PC-9 (cell line): Measurements from ENCODE around the gene PSMB3. TPM values are rescaled to one million over a fixed set of nuclear protein-coding genes. Genes with fewer than 3 reads are reported as not detected.

ENCODE experiments used
- BruUV-seq: library from RNA; stranded (reverse); fragments of 400-500 nt; replicated peaks from 2 replicates; lab custom pipeline; 2021; lab: Mats Ljungman, UMichigan
- CTCF ChIA-PET: fragments of 300-600 bp; sonication (Branson Sonifier 250); formaldehyde crosslinking; loops from one replicate; lab custom pipeline; 2022; ENCODE audit warnings: antibody characterized with exemption; lab: Charles Lee
- POLR2A ChIA-PET: fragments of 300-600 bp; sonication (Branson Sonifier 250); formaldehyde crosslinking; loops from one replicate; lab custom pipeline; 2022; ENCODE audit warnings: antibody characterized with exemption; ENCODE audit not compliant: unreplicated experiment; lab: Charles Lee
- DNase-seq, 2 experiments: peaks; one replicate each; pipeline versions ENCODE4 v3.0.0 to v3.0.0-alpha.2; 2015 to 2022; ENCODE audit warnings: mixed read lengths in 1 of 2
- H2AFZ ChIP-seq: fragments of 200-600 bp; sonication (generic); 2 replicates; pipeline ENCODE4 v1.8.1; 2017; ENCODE audit warnings: antibody characterized with exemption
- H3F3A ChIP-seq: fragments of 200-600 bp; sonication (generic); 2 replicates; pipeline ENCODE4 v1.8.1; 2017; ENCODE audit warnings: antibody characterized with exemption, mild to moderate bottlenecking, low read depth; ENCODE audit not compliant: insufficient read depth
- H3K27ac ChIP-seq: fragments of 200-600 bp; sonication (generic); 2 replicates; pipeline ENCODE4 v1.6.1; 2016; ENCODE audit warnings: mixed run types
- H3K27me3 ChIP-seq: fragments of 200-600 bp; sonication (generic); 2 replicates; pipeline ENCODE4 v1.6.1; 2016; ENCODE audit warnings: low read depth, mixed run types; ENCODE audit not compliant: insufficient read depth
- H3K36me3 ChIP-seq: fragments of 200-600 bp; sonication (generic); 2 replicates; pipeline ENCODE4 v1.6.1; 2016; ENCODE audit warnings: low read depth, mixed run types
- H3K4me1 ChIP-seq: fragments of 200-600 bp; sonication (generic); replicated peaks from 2 replicates; pipeline ENCODE4 v1.6.1; 2016; ENCODE audit warnings: mixed run types; ENCODE audit not compliant: insufficient read depth
- H3K4me2 ChIP-seq: fragments of 200-600 bp; sonication (generic); 2 replicates; pipeline ENCODE4 v1.6.1; 2017; ENCODE audit warnings: mixed run types
- H3K4me3 ChIP-seq: fragments of 200-600 bp; sonication (generic); 2 replicates; pipeline ENCODE4 v1.6.1; 2016; ENCODE audit warnings: mixed run types
- H3K79me2 ChIP-seq: fragments of 200-600 bp; sonication (generic); 2 replicates; pipeline ENCODE4 v1.6.1; 2017; ENCODE audit warnings: low read depth, mixed run types
- H3K9me2 ChIP-seq: fragments of 200-600 bp; sonication (generic); 2 replicates; pipeline ENCODE4 v1.8.1; 2017; ENCODE audit warnings: mild to moderate bottlenecking; ENCODE audit not compliant: insufficient read depth
- H3K9me3 ChIP-seq: fragments of 200-600 bp; sonication (generic); 2 replicates; pipeline ENCODE4 v1.8.1; 2016; ENCODE audit warnings: low read depth; ENCODE audit not compliant: insufficient read depth
- H4K20me1 ChIP-seq: fragments of 200-600 bp; sonication (generic); 2 replicates; pipeline ENCODE4 v1.8.1; 2017; ENCODE audit not compliant: insufficient read depth
- CTCF ChIP-seq: fragments of 200-600 bp; sonication (generic); conservative IDR thresholded peaks from 2 replicates; pipeline ENCODE4 v1.6.1; 2017; ENCODE audit warnings: mixed run types, antibody characterized with exemption, mild to moderate bottlenecking, moderate library complexity
- EZH2 ChIP-seq: fragments of 200-600 bp; sonication (generic); IDR thresholded peaks from 2 replicates; pipeline ENCODE4 v1.8.0; 2017; ENCODE audit warnings: antibody characterized with exemption, low read depth
- intact Hi-C: fragments of 100-400 bp; cut with micrococcal nuclease; formaldehyde crosslinking; loops from one replicate; pipeline ENCODE4 v1.10.0; 2022; ENCODE audit not compliant: unreplicated experiment
- total RNA-seq: library from RNA; stranded (reverse); gene quantifications from 2 replicates; pipeline ENCODE4 v1.2.3, GENCODE V29; 2021

Gene PSMB3
- total RNA-seq, 1 experiment from 2014 or later: 262 TPM

DNA sequence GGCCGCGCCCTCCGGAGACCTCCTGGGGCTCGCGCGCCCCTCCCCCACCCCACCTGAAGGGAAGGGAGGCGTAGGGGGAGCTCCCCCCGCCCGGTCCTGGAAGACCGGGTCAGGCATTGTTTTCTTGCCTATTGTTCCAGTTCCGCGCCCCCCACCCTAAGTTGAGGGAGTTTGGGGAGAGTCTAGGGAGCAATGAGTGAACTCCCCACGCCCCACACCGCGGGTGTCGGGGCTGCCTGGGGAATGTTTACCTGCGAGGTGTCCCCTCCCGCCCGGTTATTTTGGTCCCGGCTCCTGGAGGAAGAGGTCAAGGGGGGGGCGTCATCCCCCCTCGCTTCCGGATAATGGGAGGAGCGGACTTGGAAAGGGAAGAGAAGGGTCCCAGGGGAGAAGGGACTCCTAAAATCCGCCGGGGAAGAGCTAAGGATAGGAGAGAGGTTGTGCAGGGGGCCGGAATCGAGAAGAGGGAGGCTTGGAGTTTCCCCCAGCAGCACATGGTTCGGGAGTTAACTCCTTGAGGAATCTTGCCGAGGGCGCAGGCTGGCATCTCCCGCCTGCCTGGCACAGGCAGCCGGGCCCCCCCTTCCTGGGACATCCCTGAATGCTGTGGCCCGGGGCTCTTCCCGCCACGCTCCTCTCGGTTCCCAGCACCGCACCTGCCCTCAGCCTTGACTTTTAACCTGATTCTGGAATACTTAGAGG, 46.6 kb upstream of the PSMB3 start:
- no peaks in the 10 kb centered on the region for H3K9me2 ChIP-seq
- H3K79me2 ChIP-seq: peaks cover 60% of the 10 kb centered on the region
- ChIA-PET POLR2A (interaction anchor here (0.6 kb wide), 1 partner anchor 148 kb away, joined by 4 read pairs; no protein-coding TSS in a partner anchor), CTCF (interaction anchor here (0.6 kb wide), 1 partner anchor 148 kb away, joined by 5 read pairs; no protein-coding TSS in a partner anchor)
- H3K4me1 ChIP-seq: peaks cover 14% of the 10 kb centered on the region
- peak overlapping the region; percentile 56; the same call in 1 of the 2 replicates for H2AFZ ChIP-seq
- H3K27ac ChIP-seq: no peak overlapping the region
- no TSS peak for BruUV-seq
- peaks cover 21% of the 10 kb centered on the region for H3K36me3 ChIP-seq
- peak overlapping the region; percentile 97 for H3K4me3 ChIP-seq
- H4K20me1 ChIP-seq: peaks cover 32% of the 10 kb centered on the region
- intact Hi-C loops: loop anchor here (2.0 kb wide), 1 partner anchor 43 kb away; the partner anchor contains the start of gene PCGF2
- H3K4me2 ChIP-seq: peak overlapping the region; percentile 100
- no peaks in the 10 kb centered on the region for H3K9me3 ChIP-seq
- H3K27me3 ChIP-seq: no peaks in the 10 kb centered on the region
- TF ChIP-seq CTCF (no peak), EZH2 (no peak)
- DNase-seq: peak in 1 of 2 experiments; percentile 31
- peaks cover 46% of the 10 kb centered on the region for H3F3A ChIP-seq

- H3F3A ChIP-seq: peaks cover 39% of the 10 kb centered on the region
- no peak overlapping the region for H3K27ac ChIP-seq
- H3K4me3 ChIP-seq: peak overlapping the region; percentile 97
- ChIA-PET POLR2A (no interaction called here), CTCF (interaction anchor here (0.5 kb wide), 1 partner anchor 164 kb away, joined by 5 read pairs; no protein-coding TSS in a partner anchor)
- H3K27me3 ChIP-seq: no peaks in the 10 kb centered on the region
- no peak for TF ChIP-seq CTCF
- TF ChIP-seq EZH2: no peak
- peaks cover 34% of the 10 kb centered on the region for H4K20me1 ChIP-seq
- H3K79me2 ChIP-seq: peaks cover 53% of the 10 kb centered on the region
- H3K4me2 ChIP-seq: peak overlapping the region; percentile 100
- BruUV-seq: TSS peak; percentile 4
- peaks cover 7% of the 10 kb centered on the region; the same call in 1 of the 2 replicates for H3K4me1 ChIP-seq
- H3K9me2 ChIP-seq: no peaks in the 10 kb centered on the region
- H3K9me3 ChIP-seq: no peaks in the 10 kb centered on the region
- intact Hi-C loops: no loop called here
- peak overlapping the region; percentile 56; the same call in 1 of the 2 replicates for H2AFZ ChIP-seq
- H3K36me3 ChIP-seq: peaks cover 21% of the 10 kb centered on the region
- DNase-seq: no peak
These were observed 45.9 kb upstream of the PSMB3 start for GRCh38 chr17:38706505-38707216.

GRCh38 chr17:38707678-38708351, 44.7 kb upstream of the PSMB3 start:
- Histone ChIP-seq H3K36me3 (peaks cover 21% of the 10 kb centered on the region), H3K9me2 (no peaks in the 10 kb centered on the region), H4K20me1 (peaks cover 34% of the 10 kb centered on the region), H3K9me3 (no peaks in the 10 kb centered on the region), H2AFZ (no peak overlapping the region), H3K27me3 (no peaks in the 10 kb centered on the region), H3K4me1 (0 out of 2 replicates have a peak, but pooled peaks cover 6% of the 10 kb centered on the region), H3K27ac (no peak overlapping the region), H3K4me2 (peak overlapping the region; percentile 100; the same call in 1 of the 2 replicates), H3F3A (peaks cover 31% of the 10 kb centered on the region), H3K4me3 (no peak overlapping the region), H3K79me2 (peaks cover 52% of the 10 kb centered on the region)
- ChIA-PET CTCF (no interaction called here), POLR2A (no interaction called here)
- DNase-seq: no peak
- BruUV-seq: no TSS peak
- TF ChIP-seq EZH2 (no peak), CTCF (no peak)
- intact Hi-C loops: no loop called here
